GM19035 (cell line): Measurements from ENCODE around the gene CDKAL1.
"Not testable (repeated sequence)": the region's sequence is repeated elsewhere in the genome, so short reads cannot be mapped to it uniquely, and the experiment has no call there.

Source experiments
- ATAC-seq: cut with Tn5 transposase; IDR thresholded peaks from one replicate; pipeline ENCODE4 v1.9.1; 2021; ENCODE audit not compliant: unreplicated experiment

CDKAL1 gene

GRCh38 chr6:21222656-21223055 is 688.4 kb downstream of the CDKAL1 start:
- ATAC-seq: no peak

GRCh38 chr6:21225912-21226311 is 691.7 kb downstream of the CDKAL1 start:
- no peak for ATAC-seq

GRCh38 chr6:21227486-21227885 is 693.2 kb downstream of the CDKAL1 start:
- ATAC-seq: no peak

GRCh38 chr6:21228411-21228810 is 694.2 kb downstream of the CDKAL1 start:
- no peak for ATAC-seq

- no peak for ATAC-seq
These were observed 694.7 kb downstream of the CDKAL1 start for GRCh38 chr6:21228876-21229460.

- no peak for ATAC-seq
These were observed 696.3 kb downstream of the CDKAL1 start for GRCh38 chr6:21230536-21230935.

- ATAC-seq: no peak
These were observed 700.9 kb downstream of the CDKAL1 start for GRCh38 chr6:21235162-21235561.

GRCh38 chr6:21238208-21238607 is 704.0 kb downstream of the CDKAL1 start:
- no peak for ATAC-seq

- no peak for ATAC-seq
These were observed 706.5 kb downstream of the CDKAL1 start for GRCh38 chr6:21240709-21241108.

- no peak for ATAC-seq
These were observed 707.2 kb downstream of the CDKAL1 start for GRCh38 chr6:21241231-21242130.

GRCh38 chr6:21244897-21245470 is 710.7 kb downstream of the CDKAL1 start:
- ATAC-seq: no peak

GRCh38 chr6:21245488-21245887 is 711.2 kb downstream of the CDKAL1 start:
- ATAC-seq: no peak

GRCh38 chr6:21246075-21246474 is 711.8 kb downstream of the CDKAL1 start:
- ATAC-seq: no peak

- ATAC-seq: not testable (repeated sequence)
These were observed 720.2 kb downstream of the CDKAL1 start for GRCh38 chr6:21254460-21254859.

GRCh38 chr6:21256197-21256596 is 721.9 kb downstream of the CDKAL1 start:
- ATAC-seq: no peak

GRCh38 chr6:21257125-21257524 is 722.9 kb downstream of the CDKAL1 start:
- no peak for ATAC-seq

GRCh38 chr6:21258665-21259064 is 724.4 kb downstream of the CDKAL1 start:
- no peak for ATAC-seq

- no peak for ATAC-seq
These were observed 725.4 kb downstream of the CDKAL1 start for GRCh38 chr6:21259660-21260059.

- ATAC-seq: no peak
These were observed 728.2 kb downstream of the CDKAL1 start for GRCh38 chr6:21262504-21262903.

- peak; percentile 85 for ATAC-seq
These were observed 729.5 kb downstream of the CDKAL1 start for GRCh38 chr6:21263531-21264287.

- peak; percentile 40 for ATAC-seq
These were observed 730.2 kb downstream of the CDKAL1 start for GRCh38 chr6:21264288-21265033.
